ENCODE results near the gene CARMIL1.

GRCh38 chr6:25492951-25493350 lies 213.8 kb downstream of the CARMIL1 start:
- no peak for TF ChIP-seq CTCF (IDR thresholded peaks at IDR 0.05; ENCODE audit: control extremely low read depth in 1 of 3, insufficient read depth in 1 of 3, low read depth in 1 of 3, low read length in 3 of 3)
- TF ChIP-seq TAF1 (IDR thresholded peaks at IDR 0.05; ENCODE audit: low read depth, low read length), result no peak
- no peak for TF ChIP-seq POLR2A (IDR thresholded peaks at IDR 0.05; ENCODE audit: control extremely low read depth in 1 of 2, low read depth in 2 of 2, low read length in 2 of 2)

Data from H1 (cell line).